ENCODE measurements around the gene NAA38. TPM values are rescaled to one million over a fixed set of nuclear protein-coding genes. Genes with fewer than 3 reads are reported as not detected.
A peak's percentile ranks its signal among the peaks of the same experiment; 100 is the strongest.

The NAA38 gene
- total and polyA plus RNA-seq, 2 donors from 2014 or later, result 69.6 to 246 TPM

DNA sequence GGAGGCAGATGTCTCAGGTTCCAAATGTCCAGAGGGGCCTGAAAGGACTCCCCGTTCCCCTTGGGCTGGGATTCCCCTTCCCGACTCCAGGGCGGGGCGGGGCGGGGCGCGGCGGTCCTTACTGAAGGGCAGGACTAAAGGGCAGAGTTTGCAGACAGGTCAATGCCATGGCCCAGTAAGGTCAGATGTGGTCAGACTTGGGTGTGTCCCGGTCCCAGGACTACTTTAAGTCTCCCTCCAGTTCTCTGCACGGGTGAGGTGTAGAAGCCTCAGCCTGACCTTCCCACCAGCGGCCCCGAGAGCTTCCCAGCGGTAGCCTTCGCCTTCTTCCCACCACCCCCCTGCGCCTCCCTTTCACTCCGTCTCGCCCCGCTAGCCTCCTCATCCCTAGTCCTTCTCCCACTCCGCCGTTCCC lies 22.8 kb downstream of the NAA38 start:
- DNase-seq (peak in 2 of 5 donors; percentile 50 to 89), FAIRE-seq (no peak)
- H3K27me3 ChIP-seq (ENCODE audit: control insufficient read depth, insufficient read depth, low read length), result no peaks in the 10 kb centered on the region
- peak overlapping the region; percentile 79 to 92 (median 91) for H3K4me3 ChIP-seq (ENCODE audit: low read length in 3 of 3)
- peak overlapping the region; percentile 97 to 99 for H3K27ac ChIP-seq (ENCODE audit: low read depth in 2 of 2, low read length in 2 of 2)
- no peaks in the 10 kb centered on the region for H3K36me3 ChIP-seq (ENCODE audit: control insufficient read depth in 2 of 3, insufficient read depth in 3 of 3, low read length in 3 of 3)
- peaks cover 3 to 26% (median 13%) of the 10 kb centered on the region in 3 donors for H3K4me1 ChIP-seq (ENCODE audit: control insufficient read depth in 2 of 3, insufficient read depth in 2 of 3, low read depth in 1 of 3, low read length in 3 of 3)
- intact Hi-C loops (cut with DNase I), result no loop called here
- H3K9me3 ChIP-seq (ENCODE audit: control insufficient read depth in 2 of 3, insufficient read depth in 1 of 3, low read length in 3 of 3), result no peaks in the 10 kb centered on the region
- TF ChIP-seq, protein P1, sequence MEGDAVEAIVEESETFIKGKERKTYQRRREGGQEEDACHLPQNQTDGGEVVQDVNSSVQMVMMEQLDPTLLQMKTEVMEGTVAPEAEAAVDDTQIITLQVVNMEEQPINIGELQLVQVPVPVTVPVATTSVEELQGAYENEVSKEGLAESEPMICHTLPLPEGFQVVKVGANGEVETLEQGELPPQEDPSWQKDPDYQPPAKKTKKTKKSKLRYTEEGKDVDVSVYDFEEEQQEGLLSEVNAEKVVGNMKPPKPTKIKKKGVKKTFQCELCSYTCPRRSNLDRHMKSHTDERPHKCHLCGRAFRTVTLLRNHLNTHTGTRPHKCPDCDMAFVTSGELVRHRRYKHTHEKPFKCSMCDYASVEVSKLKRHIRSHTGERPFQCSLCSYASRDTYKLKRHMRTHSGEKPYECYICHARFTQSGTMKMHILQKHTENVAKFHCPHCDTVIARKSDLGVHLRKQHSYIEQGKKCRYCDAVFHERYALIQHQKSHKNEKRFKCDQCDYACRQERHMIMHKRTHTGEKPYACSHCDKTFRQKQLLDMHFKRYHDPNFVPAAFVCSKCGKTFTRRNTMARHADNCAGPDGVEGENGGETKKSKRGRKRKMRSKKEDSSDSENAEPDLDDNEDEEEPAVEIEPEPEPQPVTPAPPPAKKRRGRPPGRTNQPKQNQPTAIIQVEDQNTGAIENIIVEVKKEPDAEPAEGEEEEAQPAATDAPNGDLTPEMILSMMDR (IDR thresholded peaks at IDR 0.05; ENCODE audit: borderline replicate concordance, extremely low read depth, insufficient read depth), result no peak
- H3K9ac ChIP-seq (ENCODE audit: low read length in 3 of 3), result peak overlapping the region; percentile 66 to 97 (median 80)

DNA sequence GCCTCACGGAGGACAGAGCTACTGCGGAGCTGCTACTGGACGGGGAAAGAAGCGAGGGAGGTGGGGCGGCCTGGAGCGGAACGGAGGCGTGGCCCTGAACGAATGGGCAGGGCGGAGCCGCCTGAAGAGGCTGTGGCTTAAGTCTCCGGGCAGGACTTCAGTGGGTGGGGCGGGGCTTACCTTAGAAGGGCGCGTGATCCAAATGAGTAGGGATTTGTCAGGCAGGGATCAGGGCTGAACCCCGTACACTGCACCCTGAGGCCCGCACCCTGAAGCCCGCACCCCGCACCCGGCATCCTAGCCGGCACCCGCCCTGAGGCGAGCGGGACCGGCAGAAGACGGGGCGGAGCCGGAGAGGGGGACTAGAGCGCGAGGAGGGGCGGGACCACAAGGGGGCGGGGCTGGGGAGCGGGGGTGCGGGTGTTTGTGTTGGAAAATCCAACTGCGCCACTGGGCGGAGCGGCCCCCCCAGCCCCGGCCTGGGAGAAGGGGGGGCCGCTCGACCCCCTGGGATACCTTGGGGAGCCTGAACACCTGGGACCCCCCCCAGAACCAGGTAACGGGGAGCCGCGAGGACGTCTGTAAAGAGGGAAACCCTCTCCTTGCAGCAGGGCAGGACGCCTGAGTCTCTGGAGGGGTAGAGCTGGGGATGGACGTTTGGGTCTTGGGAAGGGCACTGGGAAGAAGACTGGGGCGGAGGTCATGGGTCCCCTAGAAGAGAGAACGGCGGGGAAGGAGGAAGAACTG lies 23.4 kb downstream of the NAA38 start, which contains the start of gene KDM6B:
KDM6B (plus strand) TSS at position 423 of the 747 bp plus-strand sequence. CDS start 11,338 bp downstream, outside the sequence.
- peak within 1 kb of the TSS; percentile 97 to 99 for H3K27ac ChIP-seq (ENCODE audit: low read depth in 2 of 2, low read length in 2 of 2)
- no peaks in the 10 kb centered on the region for H3K36me3 ChIP-seq (ENCODE audit: control insufficient read depth in 2 of 3, insufficient read depth in 3 of 3, low read length in 3 of 3)
- intact Hi-C loops (cut with DNase I), result no loop called here
- H3K4me1 ChIP-seq (ENCODE audit: control insufficient read depth in 2 of 3, insufficient read depth in 2 of 3, low read depth in 1 of 3, low read length in 3 of 3), result peaks cover 3 to 21% (median 11%) of the 10 kb centered on the region in 3 donors
- H3K4me3 ChIP-seq (ENCODE audit: low read length in 3 of 3), result peak within 1 kb of the TSS; percentile 79 to 92 (median 91)
- TF ChIP-seq, protein P1 (IDR thresholded peaks at IDR 0.05; ENCODE audit: borderline replicate concordance, extremely low read depth, insufficient read depth), result peak; percentile 2
- H3K9me3 ChIP-seq (ENCODE audit: control insufficient read depth in 2 of 3, insufficient read depth in 1 of 3, low read length in 3 of 3), result no peaks in the 10 kb centered on the region
- DNase-seq (peak; percentile 96 to 97 (median 97)), FAIRE-seq (peak; percentile 68)
- H3K27me3 ChIP-seq (ENCODE audit: control insufficient read depth, insufficient read depth, low read length), result no peaks in the 10 kb centered on the region
- peak within 1 kb of the TSS; percentile 66 to 97 (median 80) for H3K9ac ChIP-seq (ENCODE audit: low read length in 3 of 3)

GRCh38 chr17:7833011-7833794 lies 24.2 kb downstream of the NAA38 start:
- Histone ChIP-seq H3K9ac (ENCODE audit: low read length in 3 of 3) (peak overlapping the region in 1 of 3 donors; percentile 42), H3K4me3 (ENCODE audit: low read length in 3 of 3) (peak overlapping the region; percentile 29 to 92 (median 60)), H3K4me1 (ENCODE audit: control insufficient read depth in 2 of 3, insufficient read depth in 2 of 3, low read depth in 1 of 3, low read length in 3 of 3) (peaks cover 3 to 15% (median 5%) of the 10 kb centered on the region in 3 donors), H3K36me3 (ENCODE audit: control insufficient read depth in 2 of 3, insufficient read depth in 3 of 3, low read length in 3 of 3) (no peaks in the 10 kb centered on the region), H3K27me3 (ENCODE audit: control insufficient read depth, insufficient read depth, low read length) (no peaks in the 10 kb centered on the region), H3K9me3 (ENCODE audit: control insufficient read depth in 2 of 3, insufficient read depth in 1 of 3, low read length in 3 of 3) (no peaks in the 10 kb centered on the region), H3K27ac (ENCODE audit: low read depth in 2 of 2, low read length in 2 of 2) (peak overlapping the region; percentile 65 to 97)
- DNase-seq (peak in 3 of 5 donors; percentile 12 to 78 (median 73)), FAIRE-seq (no peak)
- TF ChIP-seq, protein P1 (IDR thresholded peaks at IDR 0.05; ENCODE audit: borderline replicate concordance, extremely low read depth, insufficient read depth), result no peak
- intact Hi-C loops (cut with DNase I), result no loop called here

Measured in kidney (tissue), 14 donors.